GM12878 (cell line): ENCODE measurements around the gene MEN1. TPM values are rescaled to one million over a fixed set of nuclear protein-coding genes. Genes with fewer than 3 reads are reported as not detected.

Source experiments
- BACH1 ChIP-seq: fragments of 450-650 bp; IDR thresholded peaks from 2 replicates; pipeline ENCODE4 v1.6.1; 2017; ENCODE audit warnings: mild to moderate bottlenecking, borderline replicate concordance
- EZH2 ChIP-seq: IDR thresholded peaks from 2 replicates; pipeline ENCODE4 v1.6.1; 2012; ENCODE audit warnings: low read depth, mild to moderate bottlenecking, control low read depth, inconsistent platforms, low read length, borderline replicate concordance; ENCODE audit not compliant: control insufficient read depth
- HCFC1 ChIP-seq: fragments of 150-350 bp; IDR thresholded peaks from 2 replicates; pipeline ENCODE4 v1.6.1; 2014; ENCODE audit warnings: low read length
- KDM1A ChIP-seq: fragments of 200-600 bp; sonication (generic); IDR thresholded peaks from 2 replicates; pipeline ENCODE4 v1.6.1; 2016; ENCODE audit warnings: borderline replicate concordance
- RELA ChIP-seq: fragments of 450-650 bp; IDR thresholded peaks from 2 replicates; pipeline ENCODE4 v1.8.0; 2014; ENCODE audit warnings: borderline replicate concordance; ENCODE audit not compliant: partially characterized antibody
- STAT1 ChIP-seq: fragments of 450-650 bp; conservative IDR thresholded peaks from 2 replicates; pipeline ENCODE4 v1.6.1; 2014; ENCODE audit warnings: antibody characterized with exemption, mild to moderate bottlenecking
- SUPT20H ChIP-seq: IDR thresholded peaks from 2 replicates; pipeline ENCODE4 v1.6.1; 2011; ENCODE audit warnings: low read depth, mild to moderate bottlenecking, low read length, moderate library complexity, borderline replicate concordance; ENCODE audit not compliant: control insufficient read depth
- TCF12 ChIP-seq: IDR thresholded peaks from 2 replicates; pipeline ENCODE4 v1.6.1; 2011; ENCODE audit warnings: low read depth, mild to moderate bottlenecking, low read length
- ZNF274 ChIP-seq: IDR thresholded peaks from one replicate; pipeline ENCODE4 v1.8.0; 2011; ENCODE audit not compliant: insufficient read length, insufficient read depth
- polyA plus RNA-seq, 11 experiments: library from polyadenylated mRNA; depleted of rRNA in 4 of 11; unstranded in 6 of 11; stranded (reverse) in 5 of 11; fragments of >200 nt; fragmentation: Nextera tagmentation in 4 of 11; fragmentation: Illumina TruSeq in 1 of 11; extraction: Ambion mirVana in 4 of 11; extraction: Trizol in 1 of 11; gene quantifications; 1 replicate in 1 of 11; 2 replicates in 10 of 11; pipeline versions ENCODE4 v1.2.1 to v1.2.3, GENCODE V29; 2011 to 2016; ENCODE audit warnings: inconsistent platforms in 2 of 11, missing spikeins in 2 of 11, low read depth in 1 of 11
- total RNA-seq, 4 experiments: library from RNA; depleted of rRNA in 3 of 4; stranded (reverse); fragments of >200 nt in 3 of 4; fragmentation: Illumina TruSeq in 1 of 4; extraction: Trizol in 1 of 4; gene quantifications; 2 replicates each; pipeline versions ENCODE4 v1.2.1 to v1.2.3, GENCODE V29; 2013 to 2021
- TF ChIP-seq, protein P1 (sequence below): fragments of 450-650 bp; IDR thresholded peaks from 2 replicates; pipeline ENCODE4 v1.6.1; 2014; ENCODE audit warnings: mild to moderate bottlenecking
- TF ChIP-seq, protein P2 (sequence below): IDR thresholded peaks from 2 replicates; pipeline ENCODE4 v1.6.1; 2011; ENCODE audit warnings: low read depth, mild to moderate bottlenecking, low read length, moderate library complexity, borderline replicate concordance; ENCODE audit errors: extremely low read depth
- TF ChIP-seq, protein P3 (sequence below): IDR thresholded peaks from 2 replicates; pipeline ENCODE4 v1.6.1; 2012; ENCODE audit warnings: low read depth, low read length, improper control_type of control experiment
- TF ChIP-seq, protein P4 (sequence below): fragments of 450-650 bp; IDR thresholded peaks from 2 replicates; pipeline ENCODE4 v1.6.1; 2017; ENCODE audit warnings: low read depth, mild to moderate bottlenecking, moderate library complexity
- TF ChIP-seq, protein P5 (sequence below): IDR thresholded peaks from 2 replicates; pipeline ENCODE4 v1.6.1; 2011; ENCODE audit warnings: mild to moderate bottlenecking, low read depth, low read length, moderate library complexity; ENCODE audit not compliant: insufficient replicate concordance
- TF ChIP-seq, protein P6 (sequence below): fragments of 150-350 bp; IDR thresholded peaks from 2 replicates; pipeline ENCODE4 v1.6.1; 2016; ENCODE audit warnings: low read depth, low read length

MEN1 gene
- total and polyA plus RNA-seq, 10 of the 15 experiments (the other 5 are each of a cell fraction or from before 2014, with no cell fraction given): 2.5 to 39.7 (median 20.7) TPM

DNA sequence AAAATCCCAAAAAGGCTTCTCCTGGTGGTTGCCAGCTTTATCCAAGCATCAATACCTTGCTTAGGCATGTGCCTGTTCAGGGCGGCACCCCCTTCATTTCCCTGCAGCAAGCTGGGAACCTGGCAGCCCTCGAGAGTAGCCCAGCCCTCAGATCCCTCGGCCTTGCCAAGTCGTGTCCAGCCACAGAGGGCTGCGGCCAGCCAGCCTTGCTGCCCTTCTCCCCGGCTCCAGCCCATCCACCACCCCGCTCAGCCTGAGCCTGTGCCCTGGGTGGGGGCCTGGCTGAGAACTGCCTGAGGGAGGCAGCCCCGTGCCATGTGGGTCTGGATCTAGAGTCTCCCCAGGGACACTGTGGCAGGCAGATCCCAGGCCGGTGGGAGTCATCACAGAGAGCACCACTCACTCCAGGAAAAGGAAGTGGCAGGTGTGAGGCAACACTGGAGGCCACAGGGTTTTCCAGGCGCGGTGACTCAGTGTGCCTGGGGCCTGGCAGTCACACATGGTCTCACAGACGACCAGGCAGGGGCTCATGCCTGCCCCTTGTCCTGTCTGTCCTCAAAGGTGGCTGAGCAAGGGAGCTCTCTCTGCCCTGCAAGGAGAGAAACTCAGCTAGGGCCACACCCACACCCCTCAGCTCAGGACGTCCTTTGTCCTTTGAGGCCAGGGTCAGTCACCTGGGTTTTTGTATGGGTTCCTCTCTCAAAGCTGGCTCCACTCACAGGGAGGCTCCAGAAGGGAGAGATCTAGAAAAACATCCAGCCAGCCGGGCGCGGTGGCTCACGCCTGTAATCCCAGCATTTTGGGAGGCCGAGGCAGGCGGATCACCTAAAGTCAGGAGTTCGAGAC, 46.3 kb upstream of the MEN1 start (continued):
- TF ChIP-seq, protein P1, sequence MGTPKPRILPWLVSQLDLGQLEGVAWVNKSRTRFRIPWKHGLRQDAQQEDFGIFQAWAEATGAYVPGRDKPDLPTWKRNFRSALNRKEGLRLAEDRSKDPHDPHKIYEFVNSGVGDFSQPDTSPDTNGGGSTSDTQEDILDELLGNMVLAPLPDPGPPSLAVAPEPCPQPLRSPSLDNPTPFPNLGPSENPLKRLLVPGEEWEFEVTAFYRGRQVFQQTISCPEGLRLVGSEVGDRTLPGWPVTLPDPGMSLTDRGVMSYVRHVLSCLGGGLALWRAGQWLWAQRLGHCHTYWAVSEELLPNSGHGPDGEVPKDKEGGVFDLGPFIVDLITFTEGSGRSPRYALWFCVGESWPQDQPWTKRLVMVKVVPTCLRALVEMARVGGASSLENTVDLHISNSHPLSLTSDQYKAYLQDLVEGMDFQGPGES: no peak
- TF ChIP-seq, protein P2, sequence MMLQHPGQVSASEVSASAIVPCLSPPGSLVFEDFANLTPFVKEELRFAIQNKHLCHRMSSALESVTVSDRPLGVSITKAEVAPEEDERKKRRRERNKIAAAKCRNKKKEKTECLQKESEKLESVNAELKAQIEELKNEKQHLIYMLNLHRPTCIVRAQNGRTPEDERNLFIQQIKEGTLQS: no peak
- TF ChIP-seq SUPT20H (no peak), EZH2 (no peak), RELA (no peak), KDM1A (no peak), ZNF274 (no peak), STAT1 (no peak), BACH1 (no peak), HCFC1 (no peak), TCF12 (peak; percentile 76)
- TF ChIP-seq, protein P3, sequence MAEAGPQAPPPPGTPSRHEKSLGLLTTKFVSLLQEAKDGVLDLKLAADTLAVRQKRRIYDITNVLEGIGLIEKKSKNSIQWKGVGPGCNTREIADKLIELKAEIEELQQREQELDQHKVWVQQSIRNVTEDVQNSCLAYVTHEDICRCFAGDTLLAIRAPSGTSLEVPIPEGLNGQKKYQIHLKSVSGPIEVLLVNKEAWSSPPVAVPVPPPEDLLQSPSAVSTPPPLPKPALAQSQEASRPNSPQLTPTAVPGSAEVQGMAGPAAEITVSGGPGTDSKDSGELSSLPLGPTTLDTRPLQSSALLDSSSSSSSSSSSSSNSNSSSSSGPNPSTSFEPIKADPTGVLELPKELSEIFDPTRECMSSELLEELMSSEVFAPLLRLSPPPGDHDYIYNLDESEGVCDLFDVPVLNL: no peak
- TF ChIP-seq, protein P4, sequence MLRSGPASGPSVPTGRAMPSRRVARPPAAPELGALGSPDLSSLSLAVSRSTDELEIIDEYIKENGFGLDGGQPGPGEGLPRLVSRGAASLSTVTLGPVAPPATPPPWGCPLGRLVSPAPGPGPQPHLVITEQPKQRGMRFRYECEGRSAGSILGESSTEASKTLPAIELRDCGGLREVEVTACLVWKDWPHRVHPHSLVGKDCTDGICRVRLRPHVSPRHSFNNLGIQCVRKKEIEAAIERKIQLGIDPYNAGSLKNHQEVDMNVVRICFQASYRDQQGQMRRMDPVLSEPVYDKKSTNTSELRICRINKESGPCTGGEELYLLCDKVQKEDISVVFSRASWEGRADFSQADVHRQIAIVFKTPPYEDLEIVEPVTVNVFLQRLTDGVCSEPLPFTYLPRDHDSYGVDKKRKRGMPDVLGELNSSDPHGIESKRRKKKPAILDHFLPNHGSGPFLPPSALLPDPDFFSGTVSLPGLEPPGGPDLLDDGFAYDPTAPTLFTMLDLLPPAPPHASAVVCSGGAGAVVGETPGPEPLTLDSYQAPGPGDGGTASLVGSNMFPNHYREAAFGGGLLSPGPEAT: peak; percentile 27; the same call in 1 of the 2 replicates
- TF ChIP-seq, protein P5, sequence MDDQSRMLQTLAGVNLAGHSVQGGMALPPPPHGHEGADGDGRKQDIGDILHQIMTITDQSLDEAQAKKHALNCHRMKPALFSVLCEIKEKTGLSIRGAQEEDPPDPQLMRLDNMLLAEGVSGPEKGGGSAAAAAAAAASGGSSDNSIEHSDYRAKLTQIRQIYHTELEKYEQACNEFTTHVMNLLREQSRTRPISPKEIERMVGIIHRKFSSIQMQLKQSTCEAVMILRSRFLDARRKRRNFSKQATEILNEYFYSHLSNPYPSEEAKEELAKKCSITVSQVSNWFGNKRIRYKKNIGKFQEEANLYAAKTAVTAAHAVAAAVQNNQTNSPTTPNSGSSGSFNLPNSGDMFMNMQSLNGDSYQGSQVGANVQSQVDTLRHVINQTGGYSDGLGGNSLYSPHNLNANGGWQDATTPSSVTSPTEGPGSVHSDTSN: no peak
- TF ChIP-seq, protein P6, sequence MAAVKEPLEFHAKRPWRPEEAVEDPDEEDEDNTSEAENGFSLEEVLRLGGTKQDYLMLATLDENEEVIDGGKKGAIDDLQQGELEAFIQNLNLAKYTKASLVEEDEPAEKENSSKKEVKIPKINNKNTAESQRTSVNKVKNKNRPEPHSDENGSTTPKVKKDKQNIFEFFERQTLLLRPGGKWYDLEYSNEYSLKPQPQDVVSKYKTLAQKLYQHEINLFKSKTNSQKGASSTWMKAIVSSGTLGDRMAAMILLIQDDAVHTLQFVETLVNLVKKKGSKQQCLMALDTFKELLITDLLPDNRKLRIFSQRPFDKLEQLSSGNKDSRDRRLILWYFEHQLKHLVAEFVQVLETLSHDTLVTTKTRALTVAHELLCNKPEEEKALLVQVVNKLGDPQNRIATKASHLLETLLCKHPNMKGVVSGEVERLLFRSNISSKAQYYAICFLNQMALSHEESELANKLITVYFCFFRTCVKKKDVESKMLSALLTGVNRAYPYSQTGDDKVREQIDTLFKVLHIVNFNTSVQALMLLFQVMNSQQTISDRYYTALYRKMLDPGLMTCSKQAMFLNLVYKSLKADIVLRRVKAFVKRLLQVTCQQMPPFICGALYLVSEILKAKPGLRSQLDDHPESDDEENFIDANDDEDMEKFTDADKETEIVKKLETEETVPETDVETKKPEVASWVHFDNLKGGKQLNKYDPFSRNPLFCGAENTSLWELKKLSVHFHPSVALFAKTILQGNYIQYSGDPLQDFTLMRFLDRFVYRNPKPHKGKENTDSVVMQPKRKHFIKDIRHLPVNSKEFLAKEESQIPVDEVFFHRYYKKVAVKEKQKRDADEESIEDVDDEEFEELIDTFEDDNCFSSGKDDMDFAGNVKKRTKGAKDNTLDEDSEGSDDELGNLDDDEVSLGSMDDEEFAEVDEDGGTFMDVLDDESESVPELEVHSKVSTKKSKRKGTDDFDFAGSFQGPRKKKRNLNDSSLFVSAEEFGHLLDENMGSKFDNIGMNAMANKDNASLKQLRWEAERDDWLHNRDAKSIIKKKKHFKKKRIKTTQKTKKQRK: no peak
